Erythroblast (primary cell): Measurements from ENCODE around the gene TGDS.

Source experiments
- DNase-seq, 2 experiments: peaks; one replicate each; lab custom pipeline; 2025; lab: John Stamatoyannopoulos, UW
- GATA1 ChIP-seq: IDR thresholded peaks from 2 replicates; pipeline ENCODE4 v1.6.1; 2011; ENCODE audit warnings: low read depth, mild to moderate bottlenecking, control low read depth, low read length, moderate library complexity
- POLR2A ChIP-seq: IDR thresholded peaks from 2 replicates; pipeline ENCODE4 v1.6.1; 2011; ENCODE audit warnings: mild to moderate bottlenecking, low read length

TGDS gene

DNA sequence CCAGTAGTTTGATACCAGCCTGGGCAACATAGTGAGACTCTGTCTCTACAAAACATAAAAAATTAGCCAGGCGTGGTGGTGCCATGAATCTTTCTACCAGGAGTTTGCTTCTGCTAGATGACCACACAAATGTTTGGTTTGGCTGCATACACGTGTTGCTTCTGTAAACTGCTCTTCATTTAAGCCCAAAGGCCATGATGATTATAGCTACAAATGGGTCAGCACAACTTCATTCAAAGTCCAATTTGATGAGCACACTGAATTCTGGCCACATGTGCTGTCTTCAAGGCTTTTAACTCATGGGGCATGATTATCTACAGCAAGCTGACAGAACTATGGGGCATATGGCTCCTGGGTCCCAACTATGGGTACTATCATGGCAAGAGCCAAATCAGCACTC, 70.2 kb downstream of the TGDS start:
- TF ChIP-seq GATA1 (no peak), POLR2A (no peak)
- no peak for DNase-seq

DNA sequence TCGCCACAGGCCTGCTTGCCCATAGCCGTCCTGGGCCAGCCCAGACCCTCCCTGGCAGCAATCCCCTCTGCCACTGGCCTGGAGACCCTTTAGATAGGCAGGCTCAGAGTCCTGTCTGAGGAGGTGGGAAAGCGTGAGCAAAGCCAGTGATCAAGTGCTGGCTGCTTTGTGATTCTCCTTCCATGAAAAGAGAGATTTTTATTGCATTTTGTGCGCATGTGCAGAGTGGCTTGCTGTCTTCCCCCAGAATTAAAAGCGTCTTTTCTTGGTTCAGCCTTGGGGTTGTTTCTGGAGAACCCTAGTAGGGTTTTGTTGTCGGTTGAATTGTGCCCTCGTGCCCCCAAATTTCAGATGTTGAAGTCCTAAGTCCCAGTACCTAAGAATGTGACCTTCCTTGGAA, 71.5 kb downstream of the TGDS start:
- TF ChIP-seq GATA1, result no peak
- TF ChIP-seq POLR2A, result no peak

More for the DNA sequence above, 71.5 kb downstream of the TGDS start:
- DNase-seq, result no peak
